Keratinocyte (primary cell): ENCODE results near the gene ATF4.

ENCODE experiments used
- EZH2 ChIP-seq: IDR thresholded peaks from one replicate; pipeline ENCODE4 v1.6.1; 2012; ENCODE audit warnings: inconsistent platforms, mild to moderate bottlenecking, low read length, moderate library complexity
- TF ChIP-seq, protein P1 (sequence below), 3 experiments: IDR thresholded peaks in 1 of 3; conservative IDR thresholded peaks in 1 of 3; optimal IDR thresholded peaks in 1 of 3; 2 replicates in 2 of 3; 3 replicates in 1 of 3; pipeline versions ENCODE3 to v1.5.1; 2011; ENCODE audit warnings: low read length in 3 of 3, mild to moderate bottlenecking in 3 of 3, moderate library complexity in 2 of 3, control low read depth in 1 of 3, inconsistent platforms in 1 of 3; ENCODE audit not compliant: insufficient read depth in 2 of 3; ENCODE audit errors: extremely low read depth in 1 of 3

DNA sequence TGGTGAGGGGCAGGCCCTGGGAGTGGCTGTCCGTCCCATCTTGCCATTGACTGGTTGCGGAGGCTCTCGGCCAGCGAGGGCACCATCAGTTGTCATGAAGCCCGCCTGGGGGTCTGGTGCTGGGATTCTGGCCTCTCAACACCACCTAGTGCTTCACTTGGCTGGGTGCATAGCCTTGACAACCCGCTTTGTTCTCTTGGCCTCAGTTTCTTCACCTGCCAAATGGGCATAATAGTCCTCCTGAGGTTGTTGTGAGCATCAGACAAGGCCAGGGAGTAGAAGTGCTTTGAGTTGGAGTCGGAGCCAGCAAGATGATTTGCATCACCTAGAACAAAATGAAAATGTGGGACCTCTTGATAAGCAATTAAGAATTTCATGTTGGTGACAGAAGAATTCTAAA is 48.7 kb downstream of the ATF4 start:
- TF ChIP-seq, protein P1, sequence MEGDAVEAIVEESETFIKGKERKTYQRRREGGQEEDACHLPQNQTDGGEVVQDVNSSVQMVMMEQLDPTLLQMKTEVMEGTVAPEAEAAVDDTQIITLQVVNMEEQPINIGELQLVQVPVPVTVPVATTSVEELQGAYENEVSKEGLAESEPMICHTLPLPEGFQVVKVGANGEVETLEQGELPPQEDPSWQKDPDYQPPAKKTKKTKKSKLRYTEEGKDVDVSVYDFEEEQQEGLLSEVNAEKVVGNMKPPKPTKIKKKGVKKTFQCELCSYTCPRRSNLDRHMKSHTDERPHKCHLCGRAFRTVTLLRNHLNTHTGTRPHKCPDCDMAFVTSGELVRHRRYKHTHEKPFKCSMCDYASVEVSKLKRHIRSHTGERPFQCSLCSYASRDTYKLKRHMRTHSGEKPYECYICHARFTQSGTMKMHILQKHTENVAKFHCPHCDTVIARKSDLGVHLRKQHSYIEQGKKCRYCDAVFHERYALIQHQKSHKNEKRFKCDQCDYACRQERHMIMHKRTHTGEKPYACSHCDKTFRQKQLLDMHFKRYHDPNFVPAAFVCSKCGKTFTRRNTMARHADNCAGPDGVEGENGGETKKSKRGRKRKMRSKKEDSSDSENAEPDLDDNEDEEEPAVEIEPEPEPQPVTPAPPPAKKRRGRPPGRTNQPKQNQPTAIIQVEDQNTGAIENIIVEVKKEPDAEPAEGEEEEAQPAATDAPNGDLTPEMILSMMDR (optimal IDR thresholded peaks at IDR 0.05 in 1 of 3, IDR thresholded peaks at IDR 0.05 in 1 of 3, conservative IDR thresholded peaks at IDR 0.05 in 1 of 3; ENCODE audit: extremely low read depth in 1 of 3, insufficient read depth in 2 of 3, low read length in 3 of 3): no peak
- no peak for TF ChIP-seq EZH2
